Epithelial cell of proximal tubule (primary cell): ENCODE data around the gene PAFAH1B2. TPM values are rescaled to one million over a fixed set of nuclear protein-coding genes. Genes with fewer than 3 reads are reported as not detected.

Experiments used
- DNase-seq: peaks from one replicate; pipeline ENCODE4 v3.0.0-alpha.2; 2011; ENCODE audit warnings: low read depth
- H3K4me3 ChIP-seq: 2 replicates; pipeline ENCODE4 v1.5.1; 2011; ENCODE audit warnings: low read depth, mild to moderate bottlenecking, low read length
- total RNA-seq: library from RNA; depleted of rRNA; stranded (reverse); fragments of >200 nt; gene quantifications from 2 replicates; pipeline ENCODE4 v1.2.3, GENCODE V29; 2015
- TF ChIP-seq, protein P1 (sequence below): conservative IDR thresholded peaks from 2 replicates; pipeline ENCODE4 v1.5.1; 2012; ENCODE audit warnings: low read depth, mild to moderate bottlenecking, low read length

The PAFAH1B2 gene
- total RNA-seq, 1 donor from 2014 or later = 103 TPM

- DNase-seq = no peak
- H3K4me3 ChIP-seq = no peak overlapping the region
- TF ChIP-seq, protein P1, sequence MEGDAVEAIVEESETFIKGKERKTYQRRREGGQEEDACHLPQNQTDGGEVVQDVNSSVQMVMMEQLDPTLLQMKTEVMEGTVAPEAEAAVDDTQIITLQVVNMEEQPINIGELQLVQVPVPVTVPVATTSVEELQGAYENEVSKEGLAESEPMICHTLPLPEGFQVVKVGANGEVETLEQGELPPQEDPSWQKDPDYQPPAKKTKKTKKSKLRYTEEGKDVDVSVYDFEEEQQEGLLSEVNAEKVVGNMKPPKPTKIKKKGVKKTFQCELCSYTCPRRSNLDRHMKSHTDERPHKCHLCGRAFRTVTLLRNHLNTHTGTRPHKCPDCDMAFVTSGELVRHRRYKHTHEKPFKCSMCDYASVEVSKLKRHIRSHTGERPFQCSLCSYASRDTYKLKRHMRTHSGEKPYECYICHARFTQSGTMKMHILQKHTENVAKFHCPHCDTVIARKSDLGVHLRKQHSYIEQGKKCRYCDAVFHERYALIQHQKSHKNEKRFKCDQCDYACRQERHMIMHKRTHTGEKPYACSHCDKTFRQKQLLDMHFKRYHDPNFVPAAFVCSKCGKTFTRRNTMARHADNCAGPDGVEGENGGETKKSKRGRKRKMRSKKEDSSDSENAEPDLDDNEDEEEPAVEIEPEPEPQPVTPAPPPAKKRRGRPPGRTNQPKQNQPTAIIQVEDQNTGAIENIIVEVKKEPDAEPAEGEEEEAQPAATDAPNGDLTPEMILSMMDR = no peak
These were observed 46.0 kb downstream of the PAFAH1B2 start for GRCh38 chr11:117189941-117190544.

- DNase-seq = no peak
- H3K4me3 ChIP-seq = no peak overlapping the region
- TF ChIP-seq, protein P1 = no peak
These were observed 47.8 kb downstream of the PAFAH1B2 start for GRCh38 chr11:117191680-117192400.

DNA sequence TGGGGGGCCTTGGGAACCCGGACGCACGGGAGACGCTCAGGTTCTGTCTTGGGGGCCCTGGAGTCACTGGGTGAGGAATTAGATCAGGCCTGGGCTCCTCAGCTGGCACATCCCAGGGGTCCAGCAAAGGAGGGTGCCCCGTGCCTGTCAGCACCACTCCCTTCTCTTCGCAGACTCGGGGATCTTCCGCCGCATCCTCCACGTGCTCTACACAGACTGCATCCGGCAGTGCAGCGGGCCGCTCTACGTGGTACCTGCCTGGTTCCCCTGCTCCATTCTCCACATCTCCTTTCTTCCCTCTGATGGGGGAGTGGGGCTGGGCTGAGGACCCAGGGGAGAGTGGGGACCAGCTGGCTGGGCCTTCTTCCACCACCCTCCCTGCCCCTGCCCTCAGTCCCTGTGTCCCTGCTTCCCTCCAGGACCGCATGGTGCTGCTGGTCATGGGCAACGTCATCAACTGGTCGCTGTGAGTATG lies 48.4 kb downstream of the PAFAH1B2 start:
- no peak overlapping the region for H3K4me3 ChIP-seq
- DNase-seq = no peak
- TF ChIP-seq, protein P1 = no peak

DNA sequence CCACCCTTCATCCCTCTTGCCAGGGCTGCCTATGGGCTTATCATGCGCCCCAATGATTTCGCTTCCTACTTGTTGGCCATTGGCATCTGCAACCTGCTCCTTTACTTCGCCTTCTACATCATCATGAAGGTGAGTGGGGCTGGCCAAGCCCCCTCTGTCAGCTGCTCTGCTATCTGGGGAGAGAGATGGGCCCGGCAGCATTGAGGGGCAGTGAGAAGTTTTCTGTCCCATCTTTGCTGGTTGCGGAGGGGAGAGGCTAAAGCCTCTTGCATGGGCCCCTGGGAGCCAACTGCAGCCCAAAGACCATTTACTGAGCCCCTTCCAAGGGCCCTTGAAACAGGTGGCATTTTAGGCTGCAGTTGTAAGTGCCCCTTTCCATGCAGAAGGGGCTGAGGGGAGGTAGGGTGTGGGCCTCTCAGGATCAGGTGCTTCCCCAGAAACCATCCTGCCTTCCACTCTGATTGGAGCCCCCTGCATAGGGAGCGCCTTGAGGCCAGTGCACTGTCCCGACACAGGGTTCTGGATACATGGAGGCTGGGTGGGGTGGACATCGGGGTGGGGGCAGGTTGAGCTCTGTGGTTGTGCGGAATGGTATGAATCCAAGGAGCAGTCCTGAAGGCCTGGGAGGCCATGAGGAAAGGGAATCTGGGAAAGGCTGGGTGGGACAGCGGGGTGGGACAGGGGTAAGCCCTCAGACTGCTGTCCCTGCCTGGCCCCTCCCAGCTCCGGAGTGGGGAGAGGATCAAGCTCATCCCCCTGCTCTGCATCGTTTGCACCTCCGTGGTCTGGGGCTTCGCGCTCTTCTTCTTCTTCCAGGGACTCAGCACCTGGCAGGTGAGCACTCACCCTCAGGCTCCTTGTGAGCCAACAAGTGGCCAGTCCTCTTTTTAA lies 49.3 kb downstream of the PAFAH1B2 start:
- TF ChIP-seq, protein P1 = no peak
- H3K4me3 ChIP-seq = no peak overlapping the region
- no peak for DNase-seq

DNA sequence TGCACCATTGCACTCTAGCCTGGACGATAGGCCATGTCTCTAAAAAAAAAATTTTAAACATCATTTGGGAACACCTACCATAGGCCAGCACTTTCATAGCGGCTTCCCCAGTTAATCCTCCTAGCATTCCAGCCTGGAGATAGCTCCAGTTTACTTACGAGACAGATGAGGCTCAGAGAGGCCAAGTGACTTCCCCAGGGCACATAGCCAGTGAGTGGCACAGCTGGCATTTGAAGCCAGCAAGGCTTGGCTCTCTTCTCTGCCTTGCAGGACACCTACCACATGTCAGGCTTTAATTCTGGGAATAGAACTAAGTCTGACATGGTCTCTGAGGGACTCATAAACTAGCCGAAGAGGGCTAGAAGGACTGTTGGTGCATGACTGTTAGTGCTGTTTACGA lies 50.2 kb downstream of the PAFAH1B2 start:
- no peak overlapping the region for H3K4me3 ChIP-seq
- DNase-seq = no peak
- TF ChIP-seq, protein P1 = no peak

- TF ChIP-seq, protein P1 = no peak
- no peak for DNase-seq
- no peak overlapping the region for H3K4me3 ChIP-seq
These were observed 51.2 kb downstream of the PAFAH1B2 start for GRCh38 chr11:117195258-117195657.
